Measurements from ENCODE around the gene FAR2. TPM values are rescaled to one million over a fixed set of nuclear protein-coding genes. Genes with fewer than 3 reads are reported as not detected.

FAR2 gene
- total RNA-seq, 1 donor from 2014 or later = 7.2 TPM

- no peak for TF ChIP-seq CTCF (IDR thresholded peaks at IDR 0.05; ENCODE audit: unreplicated experiment)
- Mint-ChIP-seq H3K9me3 (no peaks in the 10 kb centered on the region), H3K27me3 (ENCODE audit: low read depth) (no peaks in the 10 kb centered on the region), H3K36me3 (no peaks in the 10 kb centered on the region), H3K4me1 (peaks cover 14% of the 10 kb centered on the region), H3K27ac (no peak overlapping the region), H3K4me3 (no peak overlapping the region)
- no peak for DNase-seq (ENCODE audit: low spot score in 2 of 2, unreplicated experiment in 2 of 2)
Observed at GRCh38 chr12:29301114-29301513, 152.0 kb downstream of the FAR2 start.

DNA sequence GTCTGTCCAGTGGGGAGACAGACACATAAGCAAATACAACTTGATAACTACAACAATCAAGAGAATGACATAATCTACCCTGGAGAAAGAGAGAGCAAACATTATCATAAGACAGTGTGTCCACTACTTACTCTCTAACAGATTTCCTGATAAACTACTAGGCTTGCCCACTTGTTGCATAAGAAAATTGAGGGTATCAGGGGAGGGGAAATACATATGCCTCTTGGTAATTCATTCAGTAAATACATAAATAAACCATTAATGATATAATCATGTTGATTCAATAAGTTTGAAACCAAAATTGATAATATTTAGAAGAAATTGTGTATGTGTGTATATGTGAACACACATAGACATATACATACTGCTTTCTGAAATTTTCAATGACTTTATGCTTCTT, 155.3 kb downstream of the FAR2 start:
- DNase-seq (ENCODE audit: low spot score in 2 of 2, unreplicated experiment in 2 of 2) = no peak
- no peak overlapping the region for H3K27ac Mint-ChIP-seq
- H3K9me3 Mint-ChIP-seq = no peaks in the 10 kb centered on the region
- no peak overlapping the region for H3K4me3 Mint-ChIP-seq
- TF ChIP-seq CTCF (IDR thresholded peaks at IDR 0.05; ENCODE audit: unreplicated experiment) = no peak
- H3K27me3 Mint-ChIP-seq (ENCODE audit: low read depth) = no peaks in the 10 kb centered on the region
- peaks cover 6% of the 10 kb centered on the region for H3K4me1 Mint-ChIP-seq
- H3K36me3 Mint-ChIP-seq = no peaks in the 10 kb centered on the region

GRCh38 chr12:29306266-29306665, 157.2 kb downstream of the FAR2 start:
- TF ChIP-seq CTCF (IDR thresholded peaks at IDR 0.05; ENCODE audit: unreplicated experiment) = no peak
- Mint-ChIP-seq H3K36me3 (no peaks in the 10 kb centered on the region), H3K9me3 (no peaks in the 10 kb centered on the region), H3K27me3 (ENCODE audit: low read depth) (no peaks in the 10 kb centered on the region), H3K27ac (no peak overlapping the region), H3K4me3 (no peak overlapping the region), H3K4me1 (peaks cover 2% of the 10 kb centered on the region)
- no peak for DNase-seq (ENCODE audit: low spot score in 2 of 2, unreplicated experiment in 2 of 2)

GRCh38 chr12:29306682-29307081, 157.6 kb downstream of the FAR2 start:
- no peak for DNase-seq (ENCODE audit: low spot score in 2 of 2, unreplicated experiment in 2 of 2)
- no peaks in the 10 kb centered on the region for H3K9me3 Mint-ChIP-seq
- no peak for TF ChIP-seq CTCF (IDR thresholded peaks at IDR 0.05; ENCODE audit: unreplicated experiment)
- peaks cover 2% of the 10 kb centered on the region for H3K4me1 Mint-ChIP-seq
- no peak overlapping the region for H3K27ac Mint-ChIP-seq
- H3K4me3 Mint-ChIP-seq = no peak overlapping the region
- no peaks in the 10 kb centered on the region for H3K36me3 Mint-ChIP-seq
- no peaks in the 10 kb centered on the region for H3K27me3 Mint-ChIP-seq (ENCODE audit: low read depth)

GRCh38 chr12:29309320-29309902, 160.3 kb downstream of the FAR2 start:
- no peaks in the 10 kb centered on the region for H3K36me3 Mint-ChIP-seq
- no peaks in the 10 kb centered on the region for H3K9me3 Mint-ChIP-seq
- no peaks in the 10 kb centered on the region for H3K4me1 Mint-ChIP-seq
- TF ChIP-seq CTCF (IDR thresholded peaks at IDR 0.05; ENCODE audit: unreplicated experiment) = peak; percentile 43
- no peak overlapping the region for H3K4me3 Mint-ChIP-seq
- no peak overlapping the region for H3K27ac Mint-ChIP-seq
- no peak for DNase-seq (ENCODE audit: low spot score in 2 of 2, unreplicated experiment in 2 of 2)
- H3K27me3 Mint-ChIP-seq (ENCODE audit: low read depth) = no peaks in the 10 kb centered on the region

DNA sequence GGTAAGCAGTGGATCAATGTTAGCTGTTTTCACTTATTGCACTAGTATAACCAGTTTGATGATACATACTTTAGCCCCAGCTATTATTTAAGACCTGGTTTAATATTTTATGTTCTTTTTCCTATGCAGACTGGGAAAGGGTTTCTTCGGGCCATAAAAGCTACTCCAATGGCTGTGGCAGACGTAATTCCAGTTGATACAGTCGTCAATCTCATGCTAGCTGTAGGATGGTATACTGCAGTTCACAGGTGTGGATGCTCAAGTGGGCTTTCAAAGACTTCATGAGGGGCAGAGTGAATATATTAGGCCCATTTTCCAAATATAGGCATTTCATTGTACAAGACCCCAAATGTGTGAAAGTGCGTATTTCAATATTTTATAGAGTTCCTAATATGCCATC, 161.8 kb downstream of the FAR2 start:
- Mint-ChIP-seq H3K36me3 (no peaks in the 10 kb centered on the region), H3K27me3 (ENCODE audit: low read depth) (no peaks in the 10 kb centered on the region), H3K27ac (no peak overlapping the region), H3K4me3 (no peak overlapping the region), H3K9me3 (no peaks in the 10 kb centered on the region), H3K4me1 (no peaks in the 10 kb centered on the region)
- no peak for DNase-seq (ENCODE audit: low spot score in 2 of 2, unreplicated experiment in 2 of 2)
- no peak for TF ChIP-seq CTCF (IDR thresholded peaks at IDR 0.05; ENCODE audit: unreplicated experiment)

All from mesothelial cell of epicardium (in vitro differentiated cells).